ENCODE measurements around the gene AKR7A2.
"Not testable (repeated sequence)": the region's sequence is repeated elsewhere in the genome, so short reads cannot be mapped to it uniquely, and the experiment has no call there.

The AKR7A2 gene

GRCh38 chr1:19324665-19324990 is 12.7 kb upstream of the AKR7A2 start:
- no peak for DNase-seq

- no peak for DNase-seq
These were observed 12.2 kb upstream of the AKR7A2 start for GRCh38 chr1:19323987-19324664.

DNA sequence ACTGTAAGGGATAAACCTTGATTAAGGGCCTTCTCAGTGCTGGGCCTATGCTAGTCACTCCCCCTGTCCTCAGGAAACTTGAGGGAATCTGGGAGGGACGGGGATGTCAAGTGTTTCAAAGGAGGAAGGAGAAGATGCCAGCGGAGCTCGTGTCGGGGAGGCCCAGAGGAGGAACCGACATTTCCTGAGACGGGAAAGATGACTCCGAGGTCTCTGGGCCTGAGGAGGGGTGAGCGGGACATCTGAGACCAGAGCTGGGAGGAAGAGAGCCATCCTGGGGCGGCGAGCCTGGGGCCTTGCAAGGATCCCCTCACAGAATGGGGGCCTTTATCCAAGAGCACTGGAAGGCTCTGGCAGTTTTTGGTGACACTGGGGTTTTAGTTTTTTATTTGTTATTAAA is 10.5 kb upstream of the AKR7A2 start:
- DNase-seq = no peak

DNA sequence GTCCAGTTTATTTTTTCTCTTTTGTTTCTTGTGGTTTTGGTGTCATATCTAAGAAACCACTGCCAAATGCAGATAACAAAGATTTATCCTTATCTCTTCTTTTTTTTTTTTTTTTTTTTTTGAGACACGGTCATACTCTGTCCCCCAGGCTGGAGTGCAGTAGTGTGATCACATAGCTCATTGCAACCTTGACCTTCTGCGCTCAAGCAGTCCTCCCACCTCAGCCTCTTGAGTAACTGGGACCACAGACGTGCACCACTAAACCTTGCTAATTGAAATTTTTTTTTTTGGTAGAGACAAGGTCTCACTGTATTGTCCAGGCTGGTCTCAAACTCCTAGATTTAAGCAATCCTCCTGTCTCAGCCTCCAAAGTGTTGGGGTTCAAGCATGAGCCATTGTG is 9.1 kb upstream of the AKR7A2 start:
- no peak for DNase-seq

GRCh38 chr1:19319196-19319595 is 7.3 kb upstream of the AKR7A2 start:
- no peak for DNase-seq

DNA sequence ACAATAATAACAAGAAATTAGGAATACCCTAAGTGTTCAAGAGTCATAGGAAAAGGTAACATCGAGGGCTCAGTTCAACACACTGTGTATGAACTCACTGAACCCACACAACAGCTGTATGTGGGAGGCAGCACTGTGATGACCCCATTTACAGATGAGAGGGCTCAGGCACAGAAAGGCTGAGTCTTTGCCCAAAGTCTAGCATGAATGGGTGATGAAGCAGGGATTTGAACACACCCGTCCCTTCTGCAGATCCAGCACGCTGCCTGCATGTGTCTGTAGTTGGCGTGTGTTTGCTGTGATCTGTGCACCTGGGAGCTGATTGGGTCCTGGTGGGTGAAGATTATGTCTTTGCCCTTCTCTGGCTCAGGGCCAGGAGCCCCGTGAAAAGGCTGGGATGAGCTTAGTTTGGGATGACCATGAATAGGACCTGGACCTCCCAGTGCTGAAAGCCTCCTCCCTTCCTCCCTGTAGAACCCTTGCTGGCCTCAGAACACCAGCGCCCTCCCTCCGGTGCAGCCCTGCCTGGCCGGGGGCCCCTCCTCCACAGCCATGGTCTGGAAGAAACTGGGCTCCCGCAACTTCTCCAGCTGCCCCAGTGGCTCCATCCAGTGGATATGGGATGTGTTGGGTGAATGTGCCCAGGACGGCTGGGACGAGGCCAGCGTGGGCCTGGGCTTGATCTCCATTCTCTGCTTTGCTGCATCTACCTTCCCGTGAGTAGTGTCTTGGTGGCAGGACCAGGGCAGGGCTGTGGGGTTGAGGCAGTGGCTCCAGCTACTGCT is 5.4 kb upstream of the AKR7A2 start:
- no peak for DNase-seq

DNA sequence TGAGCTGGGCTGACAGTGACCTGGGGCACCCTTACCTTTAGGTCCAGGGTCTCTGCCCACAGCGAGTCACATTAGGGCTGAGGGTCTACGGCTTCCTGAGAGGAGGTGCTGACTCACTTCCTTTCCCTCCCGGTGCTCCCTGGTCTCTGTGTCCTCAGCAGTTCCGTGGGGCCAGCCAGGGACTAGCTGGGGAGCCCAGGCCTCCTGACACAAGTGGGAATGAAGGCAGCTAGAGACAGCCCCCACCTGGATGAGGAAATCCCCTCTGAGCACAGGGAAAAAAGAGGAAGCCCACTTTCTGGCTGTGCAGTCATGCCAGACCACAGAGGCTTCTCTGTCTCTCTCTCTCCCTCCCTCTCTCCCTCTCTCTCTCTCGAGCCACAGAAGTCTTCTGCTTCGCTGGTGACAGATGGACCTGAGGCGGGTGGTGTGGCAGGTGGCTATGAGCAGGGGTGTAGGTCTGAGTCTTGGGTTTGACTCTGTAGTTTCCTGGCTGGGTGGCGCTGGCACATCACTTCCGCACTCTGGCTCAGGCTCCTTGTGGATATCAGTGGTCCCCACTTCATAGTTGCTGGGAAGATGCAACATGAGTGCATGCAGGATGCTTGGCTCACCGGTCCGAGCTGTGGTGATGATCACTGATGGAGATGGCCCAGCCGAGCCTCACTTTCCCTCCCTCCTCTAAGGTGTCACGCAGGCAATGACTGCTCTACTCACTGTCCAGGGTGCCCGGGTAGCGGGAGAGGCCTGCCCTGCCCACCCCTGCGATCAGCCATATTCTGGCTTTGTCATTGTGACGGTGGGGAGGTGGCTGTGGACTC is 3.6 kb upstream of the AKR7A2 start:
- no peak for DNase-seq

- DNase-seq = no peak
These were observed 2.3 kb upstream of the AKR7A2 start for GRCh38 chr1:19313961-19314882.

- no peak for DNase-seq
These were observed 1.7 kb upstream of the AKR7A2 start for GRCh38 chr1:19313636-19313959.

GRCh38 chr1:19312782-19313635 is 1.1 kb upstream of the AKR7A2 start:
- DNase-seq = no peak

GRCh38 chr1:19311503-19311930 is 427 bp downstream of the AKR7A2 start:
- DNase-seq = no peak

DNA sequence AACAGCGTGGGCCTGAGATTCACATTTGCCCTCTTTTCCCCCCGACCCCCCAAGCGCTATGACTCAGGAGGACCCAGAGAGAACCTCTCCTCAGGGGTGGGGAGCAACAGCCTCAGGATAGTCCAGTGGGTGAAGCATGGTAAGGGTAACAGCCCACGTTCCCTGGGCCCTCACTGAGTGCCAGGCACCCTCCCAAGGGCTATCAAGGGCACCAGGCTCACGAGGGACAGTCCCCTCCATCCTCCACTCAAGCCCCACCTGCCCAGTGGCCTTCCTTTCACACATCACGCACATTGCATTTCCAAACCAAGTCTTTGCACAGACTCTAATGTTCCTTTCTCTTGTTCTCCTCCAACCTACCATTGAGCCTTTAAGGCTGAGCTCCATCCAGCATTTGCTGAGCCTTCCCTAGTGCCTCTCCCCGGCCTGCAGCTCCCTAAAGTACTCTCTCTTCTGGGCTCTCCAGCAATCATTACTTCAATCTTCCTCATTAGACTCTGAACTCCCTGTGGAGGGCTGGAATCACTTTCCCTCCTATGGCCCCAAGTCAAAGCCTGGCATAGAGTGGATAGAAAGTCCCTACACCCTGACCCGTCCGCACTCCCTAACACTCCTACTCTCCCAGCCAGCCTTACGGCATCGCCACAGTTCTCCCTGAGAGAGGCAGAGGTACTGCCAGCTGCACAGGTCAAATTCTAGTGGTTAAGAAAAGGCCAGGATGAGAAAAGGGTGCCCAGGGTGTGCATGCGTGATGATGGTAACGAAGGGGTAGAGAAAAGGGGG is 1.0 kb downstream of the AKR7A2 start:
- DNase-seq = no peak

GRCh38 chr1:19310061-19310460 is 1.9 kb downstream of the AKR7A2 start:
- DNase-seq = no peak

DNA sequence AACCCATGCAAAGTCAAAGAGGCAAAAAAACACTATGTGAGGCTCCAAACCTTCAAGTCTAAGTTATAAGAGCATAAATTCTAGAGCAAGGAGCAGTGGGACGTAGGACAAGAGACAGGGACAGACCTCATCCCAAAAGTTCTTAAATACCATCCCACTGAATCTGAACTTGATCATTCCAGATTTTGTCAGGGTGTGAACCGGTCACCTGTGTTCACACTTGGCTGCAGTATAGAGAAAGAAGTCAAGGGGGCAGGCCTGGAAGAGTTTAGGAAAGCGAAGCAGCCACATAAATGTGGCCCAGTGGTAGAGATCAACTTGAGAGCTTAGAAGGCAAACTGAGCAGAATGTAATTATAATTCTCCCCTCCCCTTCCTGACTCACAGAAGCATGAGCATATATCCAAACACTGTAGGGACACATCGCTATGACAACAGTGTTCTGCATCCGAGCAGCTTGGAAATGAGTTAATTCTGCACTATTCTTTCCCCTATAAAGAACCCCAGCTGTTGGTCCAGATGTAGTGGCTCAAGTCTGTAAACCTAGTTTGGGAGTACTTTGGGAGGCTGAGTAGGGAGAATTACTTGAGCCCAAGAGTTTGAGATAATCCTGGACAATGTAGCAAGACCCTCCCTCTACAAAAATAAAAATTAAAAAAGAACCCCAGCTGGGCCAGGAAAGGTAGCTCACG is 2.7 kb downstream of the AKR7A2 start:
- DNase-seq = no peak

DNA sequence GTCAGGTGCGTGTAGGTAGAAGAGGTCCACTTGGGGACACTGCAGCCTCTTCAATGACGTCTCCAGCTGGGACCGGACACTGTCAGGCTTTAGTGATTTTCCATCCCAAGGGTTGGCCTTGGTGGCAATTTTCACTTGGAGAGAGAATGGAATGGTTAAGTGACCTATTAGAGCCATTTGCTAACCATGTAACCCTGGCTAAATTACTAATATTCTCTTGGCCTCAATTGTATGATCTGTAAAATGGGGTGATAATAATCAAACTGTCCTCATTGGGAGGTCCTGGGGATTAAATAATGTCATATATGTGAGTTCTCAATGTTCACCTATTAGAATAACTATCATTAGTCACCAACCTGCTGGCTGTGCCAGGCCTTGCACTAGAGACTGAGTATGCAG is 3.4 kb downstream of the AKR7A2 start:
- DNase-seq = no peak

DNA sequence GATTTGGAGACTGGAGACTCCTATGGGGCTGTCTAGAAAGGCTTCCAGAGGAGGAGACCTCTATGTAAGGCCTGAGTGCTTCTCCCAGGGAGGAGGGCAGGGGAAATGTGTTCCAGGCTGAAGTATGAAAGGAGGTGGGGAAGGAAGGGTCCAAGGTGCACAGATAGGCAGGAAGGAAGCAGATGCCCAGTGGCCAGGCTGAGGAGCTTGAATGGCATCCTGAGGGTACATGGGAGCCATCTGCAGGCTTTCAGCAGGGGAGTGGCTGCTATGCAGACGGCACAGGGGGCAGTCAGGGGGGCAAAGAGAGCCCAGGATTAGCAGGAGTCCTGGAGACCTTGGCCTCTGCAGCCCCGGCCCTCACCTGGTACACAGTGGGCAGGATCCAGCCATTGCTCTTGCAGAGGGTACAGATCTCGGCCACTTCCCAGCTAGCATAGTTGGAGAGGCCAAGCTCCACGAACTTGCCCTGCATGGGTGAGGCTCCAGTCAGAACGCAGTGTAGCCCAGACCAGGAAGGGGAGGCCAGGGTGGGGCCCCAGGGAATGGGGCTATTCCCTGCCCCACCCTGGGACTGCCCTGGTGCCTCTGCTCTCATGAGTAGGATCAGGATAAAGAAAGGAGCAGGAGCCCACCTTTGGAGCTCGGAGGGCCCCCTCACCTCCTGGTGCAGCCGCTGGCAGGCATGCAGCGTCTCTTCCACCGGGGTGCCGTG is 4.0 kb downstream of the AKR7A2 start:
- DNase-seq = no peak

- no peak for DNase-seq
These were observed 5.0 kb downstream of the AKR7A2 start for GRCh38 chr1:19306941-19307340.

DNA sequence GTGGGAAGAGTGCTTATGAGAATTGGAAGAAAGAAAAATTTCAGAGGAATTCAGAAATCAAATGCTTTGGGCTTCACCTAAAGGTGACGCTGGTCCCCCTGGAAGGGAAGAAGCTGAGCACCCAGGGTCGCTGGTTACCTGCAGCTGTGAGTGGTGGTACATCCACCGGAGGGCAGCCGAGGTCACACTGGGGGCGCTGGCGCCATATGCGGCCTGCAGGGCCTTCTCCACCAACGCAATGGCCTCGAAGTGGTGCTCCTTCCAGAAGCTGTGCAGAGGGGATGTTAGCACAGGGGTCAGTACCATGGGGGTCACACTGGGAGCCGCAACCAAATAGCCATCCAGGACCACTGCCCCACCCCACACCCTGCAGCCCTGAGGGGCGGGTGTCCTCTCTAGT is 6.1 kb downstream of the AKR7A2 start:
- DNase-seq = no peak

GRCh38 chr1:19304081-19304480 is 7.9 kb downstream of the AKR7A2 start:
- not testable (repeated sequence) for DNase-seq

DNA sequence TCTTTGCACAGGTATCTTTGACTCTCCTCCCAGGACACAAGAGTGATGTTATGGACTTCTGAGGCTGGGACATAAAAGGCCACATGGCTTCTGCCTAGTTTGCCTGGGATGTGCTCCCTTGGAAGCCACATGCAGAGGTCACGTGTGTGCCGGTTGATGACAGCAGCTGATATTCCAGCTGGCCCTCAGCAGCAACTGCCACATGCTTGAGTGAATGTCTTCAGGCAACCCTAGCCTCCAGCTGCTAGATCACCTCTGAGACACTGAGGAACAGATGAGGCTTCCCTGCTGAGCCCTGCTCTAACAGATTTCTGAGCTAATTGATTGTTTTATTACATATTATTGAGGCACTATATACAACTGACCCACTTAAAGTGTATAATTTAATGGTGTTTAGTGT is 11.7 kb downstream of the AKR7A2 start:
- DNase-seq = no peak
